Measurements from ENCODE around the gene PTPRCAP.
"Not testable (repeated sequence)": the region's sequence is repeated elsewhere in the genome, so short reads cannot be mapped to it uniquely, and the experiment has no call there.

The PTPRCAP gene

DNA sequence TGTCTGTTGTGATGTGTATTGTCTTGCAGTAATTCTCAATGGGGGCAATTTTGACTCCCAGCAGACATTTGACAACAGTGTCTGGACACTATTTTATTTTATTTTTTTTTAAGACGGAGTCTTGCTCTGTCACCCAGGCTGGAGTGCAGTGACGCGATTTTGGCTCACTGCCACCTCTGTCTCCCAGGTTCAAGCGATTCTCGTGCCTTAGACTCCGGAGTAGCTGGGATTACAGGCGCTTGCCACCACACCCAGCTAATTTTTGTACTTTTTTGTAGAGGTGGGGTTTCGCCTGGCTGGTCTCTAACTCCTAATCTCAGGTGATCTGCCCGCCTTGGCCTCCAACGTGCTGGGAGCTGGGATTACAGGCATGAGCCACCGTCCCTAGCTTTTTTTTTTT, 7.8 kb downstream of the PTPRCAP start:
- no peaks in the 10 kb centered on the region for H3K27me3 ChIP-seq (ENCODE audit: insufficient read depth, low read length, poor library complexity, severe bottlenecking)
- H3K9me3 ChIP-seq (ENCODE audit: insufficient read depth, low read depth, low read length), result no peaks in the 10 kb centered on the region
- H3K79me2 ChIP-seq (ENCODE audit: insufficient read depth, low read length), result peaks cover 59% of the 10 kb centered on the region
- peaks cover 38% of the 10 kb centered on the region for H4K20me1 ChIP-seq (ENCODE audit: insufficient read depth, low read length, poor library complexity, severe bottlenecking)
- peaks cover 37% of the 10 kb centered on the region for H3K4me1 ChIP-seq (ENCODE audit: insufficient read depth, low read length, poor library complexity, severe bottlenecking)
- H3K9me2 ChIP-seq (replicated peaks; ENCODE audit: low read depth, low read length), result no peaks in the 10 kb centered on the region
- peak overlapping the region; percentile 97 for H3K4me2 ChIP-seq (ENCODE audit: low read depth, low read length, poor library complexity, severe bottlenecking)
- no peak overlapping the region for H2AFZ ChIP-seq (ENCODE audit: low read length)
- H3F3A ChIP-seq (ENCODE audit: low read depth), result peaks cover 5% of the 10 kb centered on the region; the same call in 1 of the 2 replicates
- H3K4me3 ChIP-seq (ENCODE audit: low read length, poor library complexity, severe bottlenecking), result peak overlapping the region; percentile 79
- TF ChIP-seq, protein P1, sequence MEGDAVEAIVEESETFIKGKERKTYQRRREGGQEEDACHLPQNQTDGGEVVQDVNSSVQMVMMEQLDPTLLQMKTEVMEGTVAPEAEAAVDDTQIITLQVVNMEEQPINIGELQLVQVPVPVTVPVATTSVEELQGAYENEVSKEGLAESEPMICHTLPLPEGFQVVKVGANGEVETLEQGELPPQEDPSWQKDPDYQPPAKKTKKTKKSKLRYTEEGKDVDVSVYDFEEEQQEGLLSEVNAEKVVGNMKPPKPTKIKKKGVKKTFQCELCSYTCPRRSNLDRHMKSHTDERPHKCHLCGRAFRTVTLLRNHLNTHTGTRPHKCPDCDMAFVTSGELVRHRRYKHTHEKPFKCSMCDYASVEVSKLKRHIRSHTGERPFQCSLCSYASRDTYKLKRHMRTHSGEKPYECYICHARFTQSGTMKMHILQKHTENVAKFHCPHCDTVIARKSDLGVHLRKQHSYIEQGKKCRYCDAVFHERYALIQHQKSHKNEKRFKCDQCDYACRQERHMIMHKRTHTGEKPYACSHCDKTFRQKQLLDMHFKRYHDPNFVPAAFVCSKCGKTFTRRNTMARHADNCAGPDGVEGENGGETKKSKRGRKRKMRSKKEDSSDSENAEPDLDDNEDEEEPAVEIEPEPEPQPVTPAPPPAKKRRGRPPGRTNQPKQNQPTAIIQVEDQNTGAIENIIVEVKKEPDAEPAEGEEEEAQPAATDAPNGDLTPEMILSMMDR (conservative IDR thresholded peaks at IDR 0.05; ENCODE audit: low read length), result no peak
- TF ChIP-seq EZH2phosphoT487 (IDR thresholded peaks at IDR 0.05; ENCODE audit: borderline replicate concordance), result no peak
- H3K36me3 ChIP-seq (ENCODE audit: insufficient read depth, low read length), result peaks cover 9% of the 10 kb centered on the region; the same call in 1 of the 2 replicates
- H3K9ac ChIP-seq (ENCODE audit: low read depth, low read length, poor library complexity, severe bottlenecking), result no peak overlapping the region

DNA sequence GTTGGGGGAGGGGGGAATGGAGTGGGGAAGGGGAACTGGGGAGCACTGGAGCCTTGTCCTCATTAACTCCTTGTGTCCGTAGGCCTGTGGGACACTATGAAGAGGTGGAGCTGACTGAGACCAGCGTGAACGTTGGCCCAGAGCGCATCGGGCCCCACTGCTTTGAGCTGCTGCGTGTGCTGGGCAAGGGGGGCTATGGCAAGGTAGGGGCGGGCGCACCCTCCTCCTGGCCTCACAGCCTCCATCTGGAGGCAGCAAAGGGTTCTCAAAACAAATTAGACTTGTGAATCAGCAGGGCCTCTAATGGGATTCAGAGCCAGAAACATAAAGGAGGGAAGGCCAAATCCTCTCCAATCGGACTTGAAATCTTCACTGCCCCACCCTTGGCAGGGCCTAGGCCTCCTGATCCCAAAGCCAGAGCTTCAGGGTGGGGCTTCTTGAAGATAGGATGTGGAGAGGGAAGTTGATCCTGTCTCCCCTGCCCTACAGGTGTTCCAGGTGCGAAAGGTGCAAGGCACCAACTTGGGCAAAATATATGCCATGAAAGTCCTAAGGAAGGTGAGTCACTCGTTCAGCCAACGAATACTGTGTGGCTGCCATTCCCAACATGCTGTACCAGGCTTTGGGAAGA, 8.3 kb downstream of the PTPRCAP start:
- Histone ChIP-seq H3K9me3 (ENCODE audit: insufficient read depth, low read depth, low read length) (no peaks in the 10 kb centered on the region), H3K4me3 (ENCODE audit: low read length, poor library complexity, severe bottlenecking) (peak overlapping the region; percentile 79), H3K9me2 (replicated peaks; ENCODE audit: low read depth, low read length) (no peaks in the 10 kb centered on the region), H4K20me1 (ENCODE audit: insufficient read depth, low read length, poor library complexity, severe bottlenecking) (peaks cover 33% of the 10 kb centered on the region), H3K4me2 (ENCODE audit: low read depth, low read length, poor library complexity, severe bottlenecking) (peak overlapping the region; percentile 97), H3K27me3 (ENCODE audit: insufficient read depth, low read length, poor library complexity, severe bottlenecking) (no peaks in the 10 kb centered on the region), H3K4me1 (ENCODE audit: insufficient read depth, low read length, poor library complexity, severe bottlenecking) (peaks cover 37% of the 10 kb centered on the region), H3K9ac (ENCODE audit: low read depth, low read length, poor library complexity, severe bottlenecking) (peak overlapping the region; percentile 85), H3K79me2 (ENCODE audit: insufficient read depth, low read length) (peaks cover 53% of the 10 kb centered on the region), H3K36me3 (ENCODE audit: insufficient read depth, low read length) (peaks cover 3% of the 10 kb centered on the region; the same call in 1 of the 2 replicates), H2AFZ (ENCODE audit: low read length) (no peak overlapping the region), H3F3A (ENCODE audit: low read depth) (peaks cover 5% of the 10 kb centered on the region; the same call in 1 of the 2 replicates)
- TF ChIP-seq, protein P1 (conservative IDR thresholded peaks at IDR 0.05; ENCODE audit: low read length), result no peak
- no peak for TF ChIP-seq EZH2phosphoT487 (IDR thresholded peaks at IDR 0.05; ENCODE audit: borderline replicate concordance)

DNA sequence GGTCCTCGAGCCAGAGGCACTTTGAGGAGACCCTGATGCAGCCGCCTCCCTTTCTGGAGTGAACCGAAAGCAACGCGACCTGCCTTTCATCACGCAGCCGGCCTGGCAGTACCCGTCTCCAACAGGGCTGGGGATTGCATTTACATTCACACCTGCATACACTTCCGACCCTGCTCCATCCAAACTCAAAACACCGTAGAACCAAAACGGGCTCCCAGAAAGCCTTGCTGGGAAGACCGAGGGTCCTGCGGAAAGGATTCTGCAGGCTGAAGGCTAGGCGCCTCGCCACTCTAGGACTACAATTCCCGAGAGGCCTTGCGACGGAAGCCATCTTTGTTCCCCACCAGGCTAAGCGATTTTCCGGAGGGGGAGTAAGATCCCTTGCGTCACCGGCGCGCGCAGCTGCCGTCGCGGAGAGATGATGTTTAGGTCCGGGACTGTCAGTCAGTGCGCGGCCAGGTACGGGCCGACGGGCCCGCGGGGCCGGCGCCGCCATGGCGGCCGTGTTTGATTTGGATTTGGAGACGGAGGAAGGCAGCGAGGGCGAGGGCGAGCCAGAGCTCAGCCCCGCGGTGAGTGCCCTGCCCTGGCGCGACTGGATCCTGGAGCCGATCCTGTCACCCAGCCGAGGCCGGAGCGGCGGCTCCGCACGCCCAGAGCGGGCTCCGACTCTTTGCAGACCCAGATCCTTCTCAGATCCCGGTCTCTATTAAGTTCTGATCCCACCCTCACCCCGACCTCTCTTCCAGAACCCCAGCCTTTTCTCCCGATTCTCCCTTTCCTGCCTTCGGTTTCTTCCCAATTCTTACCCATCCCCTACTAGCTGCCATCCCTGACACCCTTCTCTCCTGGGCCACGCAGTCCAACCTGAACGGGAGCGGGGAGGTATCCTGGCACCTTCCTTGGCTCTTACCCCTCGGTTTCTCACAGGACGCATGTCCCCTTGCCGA, 9.2 kb downstream of the PTPRCAP start, which contains the start of gene RPS6KB2:
Gene RPS6KB2, plus strand, starts transcription at position 443 of the 950 bp plus-strand sequence. Its CDS starts 52 bp downstream, at position 495.
- Histone ChIP-seq H3K4me1 (ENCODE audit: insufficient read depth, low read length, poor library complexity, severe bottlenecking) (peaks cover 29% of the 10 kb centered on the region), H3K9me2 (replicated peaks; ENCODE audit: low read depth, low read length) (no peaks in the 10 kb centered on the region), H4K20me1 (ENCODE audit: insufficient read depth, low read length, poor library complexity, severe bottlenecking) (peaks cover 24% of the 10 kb centered on the region), H3K9ac (ENCODE audit: low read depth, low read length, poor library complexity, severe bottlenecking) (peak within 1 kb of the TSS; percentile 85), H3K9me3 (ENCODE audit: insufficient read depth, low read depth, low read length) (no peaks in the 10 kb centered on the region), H3K36me3 (ENCODE audit: insufficient read depth, low read length) (no peaks in the 10 kb centered on the region), H3K4me3 (ENCODE audit: low read length, poor library complexity, severe bottlenecking) (peak within 1 kb of the TSS; percentile 79), H3K4me2 (ENCODE audit: low read depth, low read length, poor library complexity, severe bottlenecking) (peak within 1 kb of the TSS; percentile 97), H3F3A (ENCODE audit: low read depth) (peaks cover 5% of the 10 kb centered on the region; the same call in 1 of the 2 replicates), H3K27me3 (ENCODE audit: insufficient read depth, low read length, poor library complexity, severe bottlenecking) (no peaks in the 10 kb centered on the region), H3K79me2 (ENCODE audit: insufficient read depth, low read length) (peaks cover 45% of the 10 kb centered on the region), H2AFZ (ENCODE audit: low read length) (peak within 1 kb of the TSS; percentile 63)
- TF ChIP-seq EZH2phosphoT487 (IDR thresholded peaks at IDR 0.05; ENCODE audit: borderline replicate concordance), result no peak

DNA sequence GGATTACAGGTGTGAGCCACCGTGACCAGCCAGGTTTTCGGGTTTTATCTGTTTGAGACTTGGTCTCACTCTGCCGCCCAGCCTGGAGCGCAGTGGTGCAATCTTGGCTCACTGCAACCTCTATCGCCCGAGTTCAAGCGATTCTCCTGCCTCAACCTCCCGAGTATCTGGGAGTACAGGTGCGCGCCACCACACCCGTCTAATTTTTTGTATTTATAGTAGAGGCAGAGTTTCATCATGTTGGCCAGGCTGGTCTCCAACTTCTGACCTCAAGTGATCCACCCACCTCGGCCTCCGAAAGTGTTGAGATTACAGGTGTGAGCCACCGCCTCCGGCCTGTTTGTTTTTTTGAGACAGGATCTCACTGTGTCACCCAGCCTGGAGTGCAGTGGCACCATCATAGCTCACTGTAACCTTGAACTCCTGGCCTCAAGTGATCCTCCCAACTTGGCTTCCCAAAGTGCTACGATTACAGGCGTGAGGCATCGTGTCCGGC, 10.1 kb downstream of the PTPRCAP start:
- peak overlapping the region; percentile 79 for H3K4me3 ChIP-seq (ENCODE audit: low read length, poor library complexity, severe bottlenecking)
- H3K9me3 ChIP-seq (ENCODE audit: insufficient read depth, low read depth, low read length); H3F3A ChIP-seq (ENCODE audit: low read depth); H2AFZ ChIP-seq (ENCODE audit: low read length); H3K27me3 ChIP-seq (ENCODE audit: insufficient read depth, low read length, poor library complexity, severe bottlenecking); H3K9me2 ChIP-seq (replicated peaks; ENCODE audit: low read depth, low read length); H3K36me3 ChIP-seq (ENCODE audit: insufficient read depth, low read length): not testable (repeated sequence)
- H3K4me1 ChIP-seq (ENCODE audit: insufficient read depth, low read length, poor library complexity, severe bottlenecking), result peaks cover 31% of the 10 kb centered on the region
- peaks cover 36% of the 10 kb centered on the region for H3K79me2 ChIP-seq (ENCODE audit: insufficient read depth, low read length)
- peak overlapping the region; percentile 78 for H3K4me2 ChIP-seq (ENCODE audit: low read depth, low read length, poor library complexity, severe bottlenecking)
- H3K9ac ChIP-seq (ENCODE audit: low read depth, low read length, poor library complexity, severe bottlenecking), result peak overlapping the region; percentile 85
- H4K20me1 ChIP-seq (ENCODE audit: insufficient read depth, low read length, poor library complexity, severe bottlenecking), result peaks cover 15% of the 10 kb centered on the region

Data from Loucy (cell line).